Motor neuron (in vitro differentiated cells): ENCODE results near the gene MLLT3. TPM values are rescaled to one million over a fixed set of nuclear protein-coding genes. Genes with fewer than 3 reads are reported as not detected.
A peak's percentile ranks its signal among the peaks of the same experiment; 100 is the strongest.
"Not testable (repeated sequence)": the region's sequence is repeated elsewhere in the genome, so short reads cannot be mapped to it uniquely, and the experiment has no call there.

Experiments
- ATAC-seq, 8 experiments: fragments of 200-7000 bp; cut with Tn5 transposase; replicated peaks in 6 of 8; 2 replicates each; pipeline ENCODE4 v1.8.0; 2021; ENCODE audit warnings: mild to moderate bottlenecking in 8 of 8, moderate library complexity in 8 of 8
- H3K27ac ChIP-seq, 2 donors: fragments of 250-450 bp; sonication (Bioruptor Pico); 2 replicates each; pipeline ENCODE4 v1.9.0; 2021; ENCODE audit warnings: antibody characterized with exemption in 2 of 2, mild to moderate bottlenecking in 2 of 2, moderate library complexity in 1 of 2
- H3K4me1 ChIP-seq, 2 donors: fragments of 250-450 bp; sonication (Bioruptor Pico); replicated peaks in 1 of 2; 2 replicates each; pipeline ENCODE4 v1.6.1; 2021; ENCODE audit warnings: antibody characterized with exemption in 2 of 2, mild to moderate bottlenecking in 2 of 2, moderate library complexity in 1 of 2
- H3K4me3 ChIP-seq, 5 donors: fragments of 250-450 bp; sonication (Bioruptor Pico); 2 replicates each; pipeline ENCODE4 v1.9.0; 2021; ENCODE audit warnings: antibody characterized with exemption in 5 of 5, mild to moderate bottlenecking in 5 of 5, moderate library complexity in 4 of 5
- WGBS, 10 experiments: fragments of 450-650 bp; shearing (Covaris generic); methylation state at CpG; one replicate each; pipeline ENCODE4 v1.0.0; 2022; 5-methylcytosine and 5-hydroxymethylcytosine counted together
- in situ Hi-C, 9 experiments: fragments of 400-800 bp; cut with MboI; loops; one replicate each; pipeline ENCODE4 v1.15.0; 2021; ENCODE audit warnings: low sequenced_read_pairs in 9 of 9, low pct_unique_long_range_greater_than_20kb in 2 of 9; ENCODE audit not compliant: unreplicated experiment in 9 of 9
- total RNA-seq, 8 experiments: library from RNA; unstranded; fragments of 300-600 nt; gene quantifications; 2 replicates each; pipeline versions ENCODE4 v1.2.3 to v1.2.4, GENCODE V29; 2022

MLLT3 gene
- total RNA-seq, 8 experiments from 2014 or later = 10.8 to 63.2 (median 31.6) TPM

DNA sequence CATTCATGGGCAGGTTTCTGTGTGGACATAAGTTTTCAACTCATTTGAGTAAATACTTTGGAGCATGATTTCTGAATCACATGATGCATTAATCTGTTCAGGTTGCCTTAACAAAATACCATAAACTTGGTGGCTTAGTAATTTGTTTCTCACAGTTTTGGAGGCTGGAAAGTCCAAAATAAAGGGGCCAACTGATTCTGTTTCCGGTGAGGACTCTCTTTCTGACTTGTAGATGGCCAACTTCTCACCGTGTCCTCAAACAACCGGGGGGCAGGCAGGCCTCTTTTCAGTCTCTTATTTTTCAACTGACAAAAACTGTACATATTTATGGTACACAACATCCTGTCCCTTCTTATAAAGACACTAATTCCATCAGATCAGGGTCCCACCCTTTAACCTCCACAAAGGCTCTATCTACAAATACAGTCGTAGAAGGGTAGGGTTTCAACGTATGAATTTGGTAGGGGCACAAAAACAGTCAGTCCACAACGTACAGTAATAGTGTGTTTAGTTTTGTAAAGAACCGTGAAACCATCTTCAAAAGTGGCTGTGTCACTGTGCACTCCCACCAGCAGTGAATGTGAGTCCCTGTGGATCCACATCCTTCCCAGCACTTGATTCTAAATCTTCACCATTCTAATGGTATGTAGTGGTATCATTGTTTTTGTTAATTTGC is 37.2 kb downstream of the MLLT3 start:
- in situ Hi-C loops = no loop called here
- no peak for ATAC-seq
- H3K4me3 ChIP-seq = no peak overlapping the region
- no peak overlapping the region for H3K27ac ChIP-seq
- H3K4me1 ChIP-seq = no peaks in the 10 kb centered on the region
- 60 to 95% (median 86%) methylated on average over 2 to 7 of the region's 7 CpGs; no CpG with 5 or more reads in 2 of the 10 experiments for WGBS, 10 experiments

DNA sequence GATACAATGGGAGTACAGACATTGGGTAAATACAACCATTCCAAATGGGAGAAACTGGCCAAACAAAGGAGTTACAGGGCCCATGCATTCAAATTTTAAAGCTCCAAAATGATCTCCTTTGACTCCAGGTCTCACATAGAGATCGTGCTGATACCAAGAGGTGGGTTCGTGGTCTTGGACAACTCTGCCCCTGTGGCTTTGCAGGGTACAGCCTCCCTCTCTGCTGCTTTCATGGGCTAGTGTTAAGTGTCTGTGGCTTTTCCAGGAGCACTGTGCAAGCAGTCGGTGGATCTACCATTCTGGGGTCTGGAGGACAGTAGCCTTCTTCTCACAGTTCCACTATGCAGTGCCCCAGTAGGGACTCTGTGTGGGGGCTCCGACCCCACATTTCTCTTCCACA is 39.2 kb downstream of the MLLT3 start:
- H3K4me1 ChIP-seq, ATAC-seq, H3K4me3 ChIP-seq, in situ Hi-C loops, H3K27ac ChIP-seq: not testable (repeated sequence)
- WGBS, 10 experiments = 69 to 100% (median 100%) methylated on average over 1 to 3 of the region's 4 CpGs; no CpG with 5 or more reads in 4 of the 10 experiments

DNA sequence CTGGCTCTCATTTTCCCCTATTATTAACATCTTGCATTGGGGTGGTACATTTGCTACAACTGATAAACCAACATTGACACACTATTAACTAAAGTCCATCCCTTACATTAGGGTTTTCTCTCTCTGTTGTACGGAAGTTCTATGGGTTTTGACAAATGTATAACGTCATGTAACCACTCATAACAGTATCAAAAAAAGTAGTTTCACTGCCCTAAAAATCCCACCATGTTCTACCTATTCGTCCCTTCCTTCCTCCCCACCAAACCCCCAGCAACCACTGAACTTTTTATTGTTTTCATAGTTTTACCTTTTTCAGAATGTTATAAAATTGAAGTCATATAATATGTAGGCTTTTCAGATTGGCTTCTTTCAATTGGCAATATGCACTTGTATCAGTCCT is 40.1 kb downstream of the MLLT3 start:
- WGBS, 10 experiments = 60 to 100% (median 93%) methylated on average over 1 to 3 of the region's 3 CpGs; no CpG with 5 or more reads in 2 of the 10 experiments

DNA sequence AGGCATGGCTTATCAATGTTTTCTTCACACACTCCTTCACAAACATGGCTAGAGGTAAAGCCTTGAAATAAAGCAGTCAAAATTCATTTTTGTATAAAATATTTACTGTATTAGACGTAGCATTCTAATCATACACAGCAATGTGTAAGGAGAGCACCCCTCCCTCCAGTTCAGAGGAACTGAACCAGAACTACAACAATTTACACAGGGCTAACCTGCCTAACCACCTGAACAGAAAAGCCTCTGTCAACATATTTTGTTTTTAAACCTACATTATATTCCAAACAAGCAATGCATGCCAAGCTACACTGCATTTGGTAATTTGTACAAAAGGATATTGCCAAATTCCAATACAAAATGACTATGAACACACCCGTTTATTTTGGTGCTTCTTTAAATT is 41.6 kb downstream of the MLLT3 start:
- 31 to 100% (median 86%) methylated on average over 1 to 2 of the region's 2 CpGs; no CpG with 5 or more reads in 3 of the 10 experiments for WGBS, 10 experiments
- in situ Hi-C loops = no loop called here
- no peak overlapping the region for H3K4me3 ChIP-seq

More for the DNA sequence above, 40.1 kb downstream of the MLLT3 start:
- no peaks in the 10 kb centered on the region for H3K4me1 ChIP-seq
- in situ Hi-C loops = no loop called here
- H3K27ac ChIP-seq = no peak overlapping the region
- no peak overlapping the region for H3K4me3 ChIP-seq
- no peak for ATAC-seq

DNA sequence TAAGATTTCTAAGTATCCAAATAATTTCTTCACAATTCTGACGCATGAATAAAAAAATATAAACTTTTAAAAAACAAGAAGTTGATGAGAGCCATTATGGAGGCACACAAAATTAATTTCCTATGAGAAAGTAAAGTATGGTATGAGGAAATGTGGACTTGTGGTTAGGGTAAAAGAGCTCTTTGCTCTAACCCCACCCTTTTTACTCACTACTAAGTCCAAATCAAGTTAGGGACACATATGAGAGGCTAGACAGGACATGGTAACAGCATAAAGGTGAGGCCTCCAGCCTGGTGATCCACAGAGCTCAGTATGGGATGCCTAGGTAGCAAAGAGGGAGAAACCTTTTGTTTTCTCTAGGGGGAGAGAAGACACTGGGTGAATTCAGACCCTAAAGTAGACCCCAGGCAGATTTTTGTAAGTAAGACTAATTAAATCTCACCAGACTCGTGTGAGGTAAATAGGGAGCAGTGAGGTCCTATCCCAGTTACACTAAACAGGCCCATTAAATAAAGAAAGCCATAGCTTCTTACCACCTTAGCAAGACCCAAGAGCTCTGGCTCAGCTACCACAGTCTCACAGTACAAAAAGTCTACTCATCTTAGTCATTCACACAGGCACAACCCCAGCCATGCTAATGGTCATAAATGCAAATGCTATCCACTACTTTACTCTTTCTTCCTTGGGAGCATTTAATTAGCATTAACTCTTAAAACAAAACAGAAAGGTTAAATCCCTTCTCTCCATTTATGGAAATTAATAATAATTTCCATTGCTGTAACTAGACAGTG is 42.6 kb downstream of the MLLT3 start:
- Histone ChIP-seq H3K4me1 (no peaks in the 10 kb centered on the region), H3K27ac (no peak overlapping the region), H3K4me3 (no peak overlapping the region)
- WGBS, 10 experiments = 75 to 100% (median 93%) methylated on average over 1 to 2 of the region's 2 CpGs
- in situ Hi-C loops = no loop called here
- peak in 3 of 8 experiments; percentile 95 to 99 (median 99) for ATAC-seq

More for the DNA sequence above, 41.6 kb downstream of the MLLT3 start:
- Histone ChIP-seq H3K27ac (no peak overlapping the region), H3K4me1 (no peaks in the 10 kb centered on the region)
- no peak for ATAC-seq

DNA sequence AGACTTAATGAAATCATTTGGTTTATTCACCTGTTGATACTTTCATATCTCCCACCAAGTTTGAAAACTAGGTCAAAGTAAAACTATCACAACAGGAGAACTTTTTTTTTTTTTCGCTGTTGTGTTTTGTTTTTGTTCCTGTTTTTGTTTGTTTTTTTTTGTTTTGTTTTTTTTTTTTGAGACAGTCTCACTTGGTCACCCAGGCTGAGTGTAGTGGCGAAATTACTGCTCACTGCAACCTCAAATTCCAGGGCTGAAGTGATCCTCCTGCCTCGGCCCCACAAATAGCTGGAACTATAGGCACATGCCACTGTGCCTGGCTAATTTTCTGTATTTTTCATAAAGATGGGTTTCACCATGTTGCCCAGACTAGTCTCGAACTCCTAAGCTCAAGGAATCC is 49.3 kb downstream of the MLLT3 start:
- WGBS, 10 experiments = 68 to 100% (median 97%) methylated on average over 1 to 4 of the region's 4 CpGs
- Histone ChIP-seq H3K4me1 (no peaks in the 10 kb centered on the region), H3K4me3 (no peak overlapping the region), H3K27ac (no peak overlapping the region)
- no peak for ATAC-seq
- in situ Hi-C loops = no loop called here

DNA sequence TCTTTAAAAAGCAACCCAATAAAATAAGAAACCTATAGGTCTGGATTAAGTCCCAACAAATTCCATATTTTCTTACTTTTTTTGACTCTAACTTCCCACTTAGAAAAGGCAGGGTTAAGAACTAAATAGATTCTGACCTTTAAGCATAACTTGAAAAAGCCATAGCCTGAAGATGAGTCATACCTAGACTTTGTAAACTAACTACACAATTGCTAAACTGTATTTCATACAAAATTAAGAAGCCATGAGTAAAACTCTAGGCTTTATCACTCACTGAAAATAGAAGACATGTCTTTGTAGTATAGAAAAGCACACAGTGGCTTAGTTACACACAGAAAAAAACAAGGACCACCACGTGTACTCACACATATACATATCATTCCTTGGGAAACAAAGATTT is 51.5 kb downstream of the MLLT3 start:
- in situ Hi-C loops = no loop called here
- 0 to 92% (median 53%) methylated on average over 1 of the region's 1 CpG; no CpG with 5 or more reads in 4 of the 10 experiments for WGBS, 10 experiments

DNA sequence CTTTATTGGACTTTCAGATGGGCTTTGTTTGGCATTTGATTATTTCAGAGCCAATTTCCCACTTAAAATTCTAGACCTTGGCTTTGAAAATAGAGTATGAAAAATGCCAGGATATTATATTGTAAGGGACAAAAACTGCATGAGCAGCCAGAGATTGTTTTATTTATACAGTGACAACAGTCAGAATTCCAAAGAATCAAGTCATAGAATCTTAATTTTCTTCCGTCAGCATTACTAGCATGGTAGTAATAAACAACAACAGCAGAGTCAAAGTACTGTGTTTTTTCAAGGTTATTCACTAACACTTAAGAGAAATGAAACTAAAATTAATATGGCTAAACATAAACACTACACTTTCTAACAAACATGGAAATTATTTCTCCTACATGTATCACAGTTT is 52.2 kb downstream of the MLLT3 start:
- H3K4me3 ChIP-seq = no peak overlapping the region
- ATAC-seq = no peak
- in situ Hi-C loops = no loop called here
- 13 to 100% (median 91%) methylated on average over 1 of the region's 1 CpG; no CpG with 5 or more reads in 2 of the 10 experiments for WGBS, 10 experiments
- H3K27ac ChIP-seq = no peak overlapping the region
- H3K4me1 ChIP-seq = no peaks in the 10 kb centered on the region

More for the DNA sequence above, 51.5 kb downstream of the MLLT3 start:
- Histone ChIP-seq H3K27ac (no peak overlapping the region), H3K4me1 (no peaks in the 10 kb centered on the region), H3K4me3 (no peak overlapping the region)
- peak in 2 of 8 experiments; percentile 48 to 51 for ATAC-seq

DNA sequence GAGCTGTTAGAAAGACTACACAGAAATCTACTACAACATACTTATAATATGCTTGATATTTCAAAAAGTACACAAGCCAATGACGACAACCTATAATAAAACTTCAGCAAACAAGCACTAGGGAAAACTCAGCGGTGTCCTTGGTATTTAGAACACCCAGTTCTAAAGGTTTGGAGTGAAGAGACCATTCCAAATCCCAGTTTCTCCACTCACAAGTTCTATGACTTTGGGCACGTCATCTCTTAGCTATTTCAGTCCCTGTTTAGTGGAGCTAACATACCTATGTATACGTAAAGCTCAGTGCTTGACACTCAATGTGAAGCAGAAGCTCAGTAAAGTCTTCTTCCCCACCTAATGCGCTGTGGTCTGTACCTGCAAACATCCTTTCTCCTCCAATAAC is 52.8 kb downstream of the MLLT3 start:
- no peaks in the 10 kb centered on the region for H3K4me1 ChIP-seq
- no peak overlapping the region for H3K4me3 ChIP-seq
- ATAC-seq = no peak
- 0 to 100% (median 88%) methylated on average over 1 to 4 of the region's 5 CpGs for whole genome bisulfite sequencing, 10 experiments
- in situ Hi-C loops = no loop called here
- H3K27ac ChIP-seq = no peak overlapping the region

DNA sequence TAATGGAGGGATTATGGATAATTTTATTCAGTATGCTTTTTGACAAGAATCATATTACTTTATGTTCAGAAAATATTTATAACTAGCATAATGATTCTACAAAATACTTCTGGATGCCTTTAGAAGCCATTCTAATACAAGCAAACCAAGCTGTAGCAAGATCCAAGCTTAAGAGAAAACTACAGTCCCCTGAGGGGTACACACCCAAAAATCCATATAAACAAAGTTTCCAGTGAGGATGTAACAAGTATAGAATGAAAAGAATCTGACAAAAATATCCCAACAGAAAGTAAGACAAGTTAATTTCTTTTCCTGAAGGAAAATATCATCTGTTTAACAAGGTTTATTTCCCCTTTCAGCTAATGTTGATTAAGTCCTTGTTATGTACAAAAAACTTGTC is 53.9 kb downstream of the MLLT3 start:
- Histone ChIP-seq H3K27ac (no peak overlapping the region), H3K4me3 (no peak overlapping the region), H3K4me1 (peaks cover under 1 to 2% of the 10 kb centered on the region in 2 donors)
- in situ Hi-C loops = no loop called here
- ATAC-seq = peak in 3 of 8 experiments; percentile 21 to 76 (median 68)

DNA sequence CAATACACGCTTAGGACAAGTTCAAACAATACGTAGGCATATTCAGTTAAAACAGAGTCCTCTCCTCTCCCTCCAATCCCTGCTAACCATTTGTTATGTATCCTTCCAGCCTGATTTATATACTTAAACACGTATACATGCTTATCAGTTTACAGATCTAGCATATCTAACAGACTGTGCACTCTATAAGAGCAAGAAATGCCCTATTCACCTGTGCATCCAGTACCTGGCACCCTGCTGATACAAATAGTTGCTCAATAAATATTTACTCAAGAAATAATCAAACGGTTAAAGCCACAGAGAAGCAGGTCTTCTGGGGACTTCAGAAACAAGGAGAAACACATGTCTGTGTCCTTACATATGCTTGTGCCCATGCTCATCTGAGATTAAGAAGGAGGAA is 55.9 kb downstream of the MLLT3 start:
- in situ Hi-C loops = no loop called here
- 90 to 100% (median 100%) methylated on average over 1 to 4 of the region's 4 CpGs for WGBS, 10 experiments
- H3K4me1 ChIP-seq = peaks cover 3 to 5% of the 10 kb centered on the region in 2 donors
- no peak overlapping the region for H3K27ac ChIP-seq
- no peak for ATAC-seq
- H3K4me3 ChIP-seq = no peak overlapping the region

DNA sequence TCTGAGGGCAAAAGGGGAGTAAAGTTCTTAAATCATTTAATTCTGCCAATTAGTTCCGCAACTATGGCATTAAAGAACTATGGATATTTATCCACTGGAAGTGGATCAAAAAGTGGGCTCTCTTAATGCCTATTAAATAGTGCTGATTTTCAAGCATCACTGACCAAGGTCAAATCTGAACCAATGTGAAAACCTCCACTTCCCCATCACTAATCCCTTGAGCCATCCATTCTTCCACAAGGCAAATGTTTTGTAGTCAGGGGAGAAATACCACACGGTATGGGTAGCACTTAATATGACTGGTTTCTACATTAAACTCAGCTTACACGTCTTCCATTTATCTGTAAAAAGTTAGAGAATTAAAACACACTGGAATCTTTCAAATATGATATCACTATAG is 57.6 kb downstream of the MLLT3 start:
- Histone ChIP-seq H3K27ac (no peak overlapping the region), H3K4me3 (no peak overlapping the region), H3K4me1 (peaks cover 3 to 5% of the 10 kb centered on the region in 2 donors)
- 75 to 100% (median 85%) methylated on average over 1 to 3 of the region's 3 CpGs; no CpG with 5 or more reads in 2 of the 10 experiments for WGBS, 10 experiments
- in situ Hi-C loops = no loop called here
- ATAC-seq = no peak

DNA sequence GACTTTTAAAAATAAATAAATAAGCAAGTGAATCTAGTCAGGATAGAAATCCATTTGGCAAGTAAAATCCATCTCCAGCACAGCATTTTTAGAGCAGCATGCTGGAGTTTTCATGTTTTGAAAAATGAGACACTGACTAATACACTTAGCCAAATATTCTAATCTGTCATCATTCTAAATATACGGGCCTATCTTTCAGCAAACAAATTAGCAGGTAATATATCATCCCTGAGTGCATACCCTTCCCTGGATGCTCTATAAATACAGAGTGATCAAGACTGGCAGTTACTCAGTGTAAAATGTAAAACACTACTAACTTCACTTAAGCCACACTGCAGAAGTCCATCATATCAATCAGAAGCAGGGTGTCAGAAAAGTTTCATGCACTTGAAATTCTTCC is 58.4 kb downstream of the MLLT3 start:
- in situ Hi-C loops = no loop called here
- Histone ChIP-seq H3K27ac (no peak overlapping the region), H3K4me1 (peaks cover 3 to 5% of the 10 kb centered on the region in 2 donors), H3K4me3 (no peak overlapping the region)
- 0 to 71% (median 42%) methylated on average over 1 of the region's 1 CpG; no CpG with 5 or more reads in 2 of the 10 experiments for WGBS, 10 experiments
- peak in 4 of 8 experiments; percentile 39 to 70 (median 48) for ATAC-seq
